K562 (cell line): ENCODE results near the gene LCN15. TPM values are rescaled to one million over a fixed set of nuclear protein-coding genes. Genes with fewer than 3 reads are reported as not detected.

Experiments
- AFF4 ChIP-seq: sonication (generic); formaldehyde crosslinking; IDR thresholded peaks from 2 replicates; pipeline ENCODE4 v1.8.0; 2023; ENCODE audit warnings: mild to moderate bottlenecking, missing genetic modification reagents
- ELF1 ChIP-seq: fragments of 200-800 bp; sonication (Bioruptor generic); IDR thresholded peaks from 2 replicates; pipeline ENCODE4 v1.6.1; 2016; ENCODE audit warnings: missing genetic modification characterization, missing compliant biosample characterization
- GABPA ChIP-seq: fragments of 200-800 bp; sonication (Bioruptor generic); conservative IDR thresholded peaks from 2 replicates; pipeline ENCODE4 v1.6.1; 2016; ENCODE audit warnings: low read depth, missing genetic modification characterization, missing compliant biosample characterization
- GATAD2B ChIP-seq: fragments of 450-650 bp; IDR thresholded peaks from 2 replicates; pipeline ENCODE4 v1.6.1; 2017; ENCODE audit warnings: mild to moderate bottlenecking, borderline replicate concordance
- GTF2A2 ChIP-seq: IDR thresholded peaks from 2 replicates; pipeline ENCODE4 v1.6.1; 2016; ENCODE audit warnings: mild to moderate bottlenecking, missing genetic modification characterization, missing compliant biosample characterization
- HCFC1 ChIP-seq: IDR thresholded peaks from 2 replicates; pipeline ENCODE4 v1.6.1; 2012; ENCODE audit warnings: low read depth, low read length, improper control_type of control experiment
- HDAC6 ChIP-seq: IDR thresholded peaks from 2 replicates; pipeline ENCODE4 v1.6.1; 2012; ENCODE audit warnings: low read depth, mild to moderate bottlenecking, control low read depth, inconsistent platforms, low read length, moderate library complexity
- HES1 ChIP-seq: fragments of 450-650 bp; IDR thresholded peaks from 2 replicates; pipeline ENCODE4 v1.6.1; 2016; ENCODE audit warnings: low read depth, mild to moderate bottlenecking, moderate library complexity
- MCM3 ChIP-seq: fragments of 450-650 bp; IDR thresholded peaks from 2 replicates; pipeline ENCODE4 v1.6.1; 2016
- NFATC3 ChIP-seq: fragments of 450-650 bp; IDR thresholded peaks from 2 replicates; pipeline ENCODE4 v1.6.1; 2017; ENCODE audit warnings: mild to moderate bottlenecking
- ZNF408 ChIP-seq: fragments of 250-450 bp; sonication (Bioruptor Pico); IDR thresholded peaks from 2 replicates; pipeline ENCODE4 v1.4.0; 2020; ENCODE audit warnings: low read depth, mild to moderate bottlenecking, moderate library complexity
- ZNF41 ChIP-seq: fragments of 250-450 bp; sonication (Bioruptor Pico); conservative IDR thresholded peaks from 2 replicates; pipeline ENCODE4 v1.4.0; 2020; ENCODE audit warnings: mild to moderate bottlenecking
- polyA plus RNA-seq, 8 experiments: library from polyadenylated mRNA; depleted of rRNA in 4 of 8; stranded (reverse) in 5 of 8; unstranded in 3 of 8; fragments of >200 nt; fragmentation: Nextera tagmentation in 2 of 8; fragmentation: Illumina TruSeq in 1 of 8; extraction: Ambion mirVana in 2 of 8; extraction: Trizol in 1 of 8; gene quantifications; 2 replicates each; pipeline versions ENCODE4 v1.2.1 to v1.2.3, GENCODE V29; 2011 to 2014; ENCODE audit warnings: inconsistent platforms in 1 of 8, missing spikeins in 1 of 8
- total RNA-seq, 7 experiments: library from RNA; depleted of rRNA in 6 of 7; stranded (reverse); fragments of >200 nt in 6 of 7; fragmentation: Illumina TruSeq in 2 of 7; extraction: Trizol in 2 of 7; gene quantifications; 2 replicates each; pipeline versions ENCODE4 v1.2.1 to v1.2.3, GENCODE V29; 2011 to 2021; ENCODE audit warnings: low replicate concordance in 1 of 7
- TF ChIP-seq, protein P1 (sequence below): sonication (generic); formaldehyde crosslinking; IDR thresholded peaks from 2 replicates; pipeline ENCODE4 v1.9.0; 2022; ENCODE audit warnings: mild to moderate bottlenecking, missing genetic modification reagents
- TF ChIP-seq, protein P2 (sequence below): fragments of 450-650 bp; IDR thresholded peaks from 2 replicates; pipeline ENCODE4 v1.6.1; 2018; ENCODE audit warnings: mild to moderate bottlenecking, low read depth; ENCODE audit not compliant: partially characterized antibody
- TF ChIP-seq, protein P3 (sequence below), 2 experiments: fragments of 450-650 bp; IDR thresholded peaks; 2 replicates each; pipeline ENCODE4 v1.6.1; 2018; ENCODE audit warnings: mild to moderate bottlenecking in 2 of 2, low read depth in 1 of 2; ENCODE audit not compliant: partially characterized antibody in 2 of 2
- TF ChIP-seq, protein P4 (sequence below): fragments of 250-450 bp; sonication (Bioruptor Pico); IDR thresholded peaks from 2 replicates; pipeline ENCODE4 v1.9.0; 2021; ENCODE audit warnings: mild to moderate bottlenecking
- TF ChIP-seq, protein P5 (sequence below): fragments of 250-450 bp; sonication (Bioruptor Pico); IDR thresholded peaks from 2 replicates; pipeline ENCODE4 v1.8.0; 2021; ENCODE audit warnings: moderate library complexity, mild to moderate bottlenecking, inconsistent platforms

The LCN15 gene
- total and polyA plus RNA-seq, 9 of the 15 experiments (the other 6 are each of a cell fraction or from before 2014, with no cell fraction given): 0.66 TPM; not detected in 8

- TF ChIP-seq GABPA (tag): no peak
- TF ChIP-seq, protein P1, sequence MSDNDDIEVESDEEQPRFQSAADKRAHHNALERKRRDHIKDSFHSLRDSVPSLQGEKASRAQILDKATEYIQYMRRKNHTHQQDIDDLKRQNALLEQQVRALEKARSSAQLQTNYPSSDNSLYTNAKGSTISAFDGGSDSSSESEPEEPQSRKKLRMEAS (CRISPR knock-in tag): peak; percentile 46
- TF ChIP-seq, protein P2, sequence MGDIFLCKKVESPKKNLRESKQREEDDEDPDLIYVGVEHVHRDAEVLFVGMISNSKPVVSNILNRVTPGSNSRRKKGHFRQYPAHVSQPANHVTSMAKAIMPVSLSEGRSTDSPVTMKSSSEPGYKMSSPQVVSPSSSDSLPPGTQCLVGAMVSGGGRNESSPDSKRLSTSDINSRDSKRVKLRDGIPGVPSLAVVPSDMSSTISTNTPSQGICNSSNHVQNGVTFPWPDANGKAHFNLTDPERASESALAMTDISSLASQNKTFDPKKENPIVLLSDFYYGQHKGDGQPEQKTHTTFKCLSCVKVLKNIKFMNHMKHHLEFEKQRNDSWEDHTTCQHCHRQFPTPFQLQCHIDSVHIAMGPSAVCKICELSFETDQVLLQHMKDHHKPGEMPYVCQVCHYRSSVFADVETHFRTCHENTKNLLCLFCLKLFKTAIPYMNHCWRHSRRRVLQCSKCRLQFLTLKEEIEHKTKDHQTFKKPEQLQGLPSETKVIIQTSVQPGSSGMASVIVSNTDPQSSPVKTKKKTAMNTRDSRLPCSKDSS: peak; percentile 79
- TF ChIP-seq, protein P3, sequence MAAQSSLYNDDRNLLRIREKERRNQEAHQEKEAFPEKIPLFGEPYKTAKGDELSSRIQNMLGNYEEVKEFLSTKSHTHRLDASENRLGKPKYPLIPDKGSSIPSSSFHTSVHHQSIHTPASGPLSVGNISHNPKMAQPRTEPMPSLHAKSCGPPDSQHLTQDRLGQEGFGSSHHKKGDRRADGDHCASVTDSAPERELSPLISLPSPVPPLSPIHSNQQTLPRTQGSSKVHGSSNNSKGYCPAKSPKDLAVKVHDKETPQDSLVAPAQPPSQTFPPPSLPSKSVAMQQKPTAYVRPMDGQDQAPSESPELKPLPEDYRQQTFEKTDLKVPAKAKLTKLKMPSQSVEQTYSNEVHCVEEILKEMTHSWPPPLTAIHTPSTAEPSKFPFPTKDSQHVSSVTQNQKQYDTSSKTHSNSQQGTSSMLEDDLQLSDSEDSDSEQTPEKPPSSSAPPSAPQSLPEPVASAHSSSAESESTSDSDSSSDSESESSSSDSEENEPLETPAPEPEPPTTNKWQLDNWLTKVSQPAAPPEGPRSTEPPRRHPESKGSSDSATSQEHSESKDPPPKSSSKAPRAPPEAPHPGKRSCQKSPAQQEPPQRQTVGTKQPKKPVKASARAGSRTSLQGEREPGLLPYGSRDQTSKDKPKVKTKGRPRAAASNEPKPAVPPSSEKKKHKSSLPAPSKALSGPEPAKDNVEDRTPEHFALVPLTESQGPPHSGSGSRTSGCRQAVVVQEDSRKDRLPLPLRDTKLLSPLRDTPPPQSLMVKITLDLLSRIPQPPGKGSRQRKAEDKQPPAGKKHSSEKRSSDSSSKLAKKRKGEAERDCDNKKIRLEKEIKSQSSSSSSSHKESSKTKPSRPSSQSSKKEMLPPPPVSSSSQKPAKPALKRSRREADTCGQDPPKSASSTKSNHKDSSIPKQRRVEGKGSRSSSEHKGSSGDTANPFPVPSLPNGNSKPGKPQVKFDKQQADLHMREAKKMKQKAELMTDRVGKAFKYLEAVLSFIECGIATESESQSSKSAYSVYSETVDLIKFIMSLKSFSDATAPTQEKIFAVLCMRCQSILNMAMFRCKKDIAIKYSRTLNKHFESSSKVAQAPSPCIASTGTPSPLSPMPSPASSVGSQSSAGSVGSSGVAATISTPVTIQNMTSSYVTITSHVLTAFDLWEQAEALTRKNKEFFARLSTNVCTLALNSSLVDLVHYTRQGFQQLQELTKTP (IDR thresholded peaks at IDR 0.05; ENCODE audit: low read depth in 1 of 2, partially characterized antibody in 2 of 2): no peak
- TF ChIP-seq, protein P4, sequence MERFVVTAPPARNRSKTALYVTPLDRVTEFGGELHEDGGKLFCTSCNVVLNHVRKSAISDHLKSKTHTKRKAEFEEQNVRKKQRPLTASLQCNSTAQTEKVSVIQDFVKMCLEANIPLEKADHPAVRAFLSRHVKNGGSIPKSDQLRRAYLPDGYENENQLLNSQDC (CRISPR knock-in tag): no peak
- peak; percentile 88 for TF ChIP-seq HCFC1
- TF ChIP-seq ZNF41 (CRISPR knock-in tag): no peak
- TF ChIP-seq HDAC6: no peak
- TF ChIP-seq AFF4: no peak
- no peak for TF ChIP-seq HES1
- TF ChIP-seq GATAD2B: no peak
- no peak for TF ChIP-seq ELF1 (tag)
- TF ChIP-seq, protein P5, sequence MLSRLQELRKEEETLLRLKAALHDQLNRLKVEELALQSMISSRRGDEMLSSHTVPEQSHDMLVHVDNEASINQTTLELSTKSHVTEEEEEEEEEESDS: no peak
- TF ChIP-seq NFATC3: no peak
- TF ChIP-seq MCM3: no peak
- no peak for TF ChIP-seq ZNF408
- no peak for TF ChIP-seq GTF2A2 (tag)
These were observed 9.2 kb upstream of the LCN15 start (continued) for GRCh38 chr9:136773386-136774044.
